H1 (cell line): Measurements from ENCODE around the gene SLC1A3.
A peak's percentile ranks its signal among the peaks of the same experiment; 100 is the strongest.

ENCODE experiments used
- BACH1 ChIP-seq: IDR thresholded peaks from 2 replicates; pipeline ENCODE4 v1.6.1; 2012; ENCODE audit warnings: low read length, improper control_type of control experiment
- CHD1 ChIP-seq: IDR thresholded peaks from 2 replicates; pipeline ENCODE4 v1.6.1; 2012; ENCODE audit warnings: low read depth, low read length, improper control_type of control experiment
- CTCF ChIP-seq, 3 experiments: IDR thresholded peaks; 1 replicate in 2 of 3; 2 replicates in 1 of 3; pipeline versions ENCODE4 v1.5.1 to v1.6.1; 2011; ENCODE audit warnings: low read length in 3 of 3, mild to moderate bottlenecking in 3 of 3, inconsistent platforms in 2 of 3, low read depth in 1 of 3, moderate library complexity in 1 of 3; ENCODE audit not compliant: insufficient read depth in 1 of 3; ENCODE audit errors: control extremely low read depth in 1 of 3
- EGR1 ChIP-seq: IDR thresholded peaks from 2 replicates; pipeline ENCODE4 v1.6.1; 2011; ENCODE audit warnings: low read depth, low read length, borderline replicate concordance
- EP300 ChIP-seq, 2 experiments: IDR thresholded peaks; 1 replicate in 1 of 2; 2 replicates in 1 of 2; pipeline ENCODE4 v1.6.1; 2011 to 2012; ENCODE audit warnings: low read depth in 2 of 2, low read length in 2 of 2, mild to moderate bottlenecking in 2 of 2, borderline replicate concordance in 1 of 2, inconsistent platforms in 1 of 2, moderate library complexity in 1 of 2
- EZH2 ChIP-seq: fragments of 200-600 bp; sonication (generic); IDR thresholded peaks from 2 replicates; pipeline ENCODE4 v1.7.1; 2012; ENCODE audit warnings: low read depth, mild to moderate bottlenecking, moderate library complexity, low read length, inconsistent platforms; ENCODE audit not compliant: severe bottlenecking
- POLR2AphosphoS5 ChIP-seq: IDR thresholded peaks from 2 replicates; pipeline ENCODE4 v1.6.1; 2011; ENCODE audit warnings: low read depth, low read length
- RAD21 ChIP-seq, 2 experiments: IDR thresholded peaks in 1 of 2; conservative IDR thresholded peaks in 1 of 2; 2 replicates each; pipeline ENCODE4 v1.6.1; 2011; ENCODE audit warnings: low read depth in 2 of 2, low read length in 2 of 2, improper control_type of control experiment in 1 of 2, inconsistent platforms in 1 of 2, mild to moderate bottlenecking in 1 of 2, moderate library complexity in 1 of 2
- RFX5 ChIP-seq: IDR thresholded peaks from 2 replicates; pipeline ENCODE4 v1.6.1; 2011; ENCODE audit warnings: low read depth, low read length, improper control_type of control experiment, borderline replicate concordance
- SUZ12 ChIP-seq: fragments of 200-600 bp; sonication (generic); IDR thresholded peaks from 2 replicates; pipeline ENCODE4 v1.6.1; 2012; ENCODE audit warnings: mild to moderate bottlenecking, inconsistent platforms, low read length, moderate library complexity, mixed read lengths
- USF2 ChIP-seq: IDR thresholded peaks from 2 replicates; pipeline ENCODE4 v1.6.1; 2011; ENCODE audit warnings: low read length, improper control_type of control experiment
- YY1 ChIP-seq: IDR thresholded peaks from 2 replicates; pipeline ENCODE4 v1.6.1; 2011; ENCODE audit warnings: low read depth, mild to moderate bottlenecking, low read length

GRCh38 chr5:36606428-36607113 is at the start of gene SLC1A3:
- peak; percentile 98 for TF ChIP-seq POLR2AphosphoS5
- TF ChIP-seq CTCF (IDR thresholded peaks at IDR 0.05; ENCODE audit: control extremely low read depth in 1 of 3, insufficient read depth in 1 of 3, low read depth in 1 of 3, low read length in 3 of 3), result no peak
- TF ChIP-seq YY1, result 0 out of 2 replicates have a peak, but pooled peaks have one; percentile 7
- TF ChIP-seq EP300 (IDR thresholded peaks at IDR 0.05; ENCODE audit: borderline replicate concordance in 1 of 2, low read depth in 2 of 2, low read length in 2 of 2), result no peak
- TF ChIP-seq RAD21 (IDR thresholded peaks at IDR 0.05 in 1 of 2, conservative IDR thresholded peaks at IDR 0.05 in 1 of 2; ENCODE audit: low read depth in 2 of 2, low read length in 2 of 2), result no peak
- TF ChIP-seq USF2, result no peak
- TF ChIP-seq EZH2, result no peak
- TF ChIP-seq BACH1, result no peak
- no peak for TF ChIP-seq SUZ12
- no peak for TF ChIP-seq RFX5
- TF ChIP-seq EGR1, result no peak
- no peak for TF ChIP-seq CHD1
